ENCODE measurements around the gene TC2N.

GRCh38 chr14:91876492-91876891 is 9.2 kb upstream of the TC2N start:
- no peak for TF ChIP-seq MTA2 (IDR thresholded peaks at IDR 0.05; ENCODE audit: low read depth)
- TF ChIP-seq DPF2 (IDR thresholded peaks at IDR 0.05) = no peak
- no peak for TF ChIP-seq MXI1 (IDR thresholded peaks at IDR 0.05; ENCODE audit: low read depth, low read length)
- no peak for TF ChIP-seq ETV6 (IDR thresholded peaks at IDR 0.05; ENCODE audit: borderline replicate concordance in 1 of 2, low read depth in 2 of 2, low read length in 1 of 2)
- TF ChIP-seq ETV6 (CRISPR knock-in tag; IDR thresholded peaks at IDR 0.05; ENCODE audit: borderline replicate concordance) = no peak
- no peak for TF ChIP-seq SMARCA4 (IDR thresholded peaks at IDR 0.05)
- TF ChIP-seq SRSF9 (IDR thresholded peaks at IDR 0.05; ENCODE audit: borderline replicate concordance, low read depth, low read length) = no peak
- TF ChIP-seq SMAD1 (IDR thresholded peaks at IDR 0.05; ENCODE audit: low read depth, low read length, partially characterized antibody) = no peak
- no peak for TF ChIP-seq RBM34 (IDR thresholded peaks at IDR 0.05; ENCODE audit: borderline replicate concordance, insufficient read depth, low read length)
- no peak for TF ChIP-seq ZBTB26 (CRISPR knock-in tag; IDR thresholded peaks at IDR 0.05)
- no peak for TF ChIP-seq POLR2AphosphoS5 (IDR thresholded peaks at IDR 0.05; ENCODE audit: control insufficient read depth, insufficient read depth, low read depth, low read length)
- TF ChIP-seq ZBTB2 (IDR thresholded peaks at IDR 0.05) = no peak
- TF ChIP-seq, protein P1, sequence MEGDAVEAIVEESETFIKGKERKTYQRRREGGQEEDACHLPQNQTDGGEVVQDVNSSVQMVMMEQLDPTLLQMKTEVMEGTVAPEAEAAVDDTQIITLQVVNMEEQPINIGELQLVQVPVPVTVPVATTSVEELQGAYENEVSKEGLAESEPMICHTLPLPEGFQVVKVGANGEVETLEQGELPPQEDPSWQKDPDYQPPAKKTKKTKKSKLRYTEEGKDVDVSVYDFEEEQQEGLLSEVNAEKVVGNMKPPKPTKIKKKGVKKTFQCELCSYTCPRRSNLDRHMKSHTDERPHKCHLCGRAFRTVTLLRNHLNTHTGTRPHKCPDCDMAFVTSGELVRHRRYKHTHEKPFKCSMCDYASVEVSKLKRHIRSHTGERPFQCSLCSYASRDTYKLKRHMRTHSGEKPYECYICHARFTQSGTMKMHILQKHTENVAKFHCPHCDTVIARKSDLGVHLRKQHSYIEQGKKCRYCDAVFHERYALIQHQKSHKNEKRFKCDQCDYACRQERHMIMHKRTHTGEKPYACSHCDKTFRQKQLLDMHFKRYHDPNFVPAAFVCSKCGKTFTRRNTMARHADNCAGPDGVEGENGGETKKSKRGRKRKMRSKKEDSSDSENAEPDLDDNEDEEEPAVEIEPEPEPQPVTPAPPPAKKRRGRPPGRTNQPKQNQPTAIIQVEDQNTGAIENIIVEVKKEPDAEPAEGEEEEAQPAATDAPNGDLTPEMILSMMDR (IDR thresholded peaks at IDR 0.05 in 2 of 3, conservative IDR thresholded peaks at IDR 0.05 in 1 of 3; ENCODE audit: insufficient read depth in 2 of 3, low read depth in 1 of 3, low read length in 3 of 3) = peak in 1 of 3 experiments; percentile 19; a peak in 1 of 6 replicates
